ENCODE measurements around the gene BOLA3.

Gene BOLA3

DNA sequence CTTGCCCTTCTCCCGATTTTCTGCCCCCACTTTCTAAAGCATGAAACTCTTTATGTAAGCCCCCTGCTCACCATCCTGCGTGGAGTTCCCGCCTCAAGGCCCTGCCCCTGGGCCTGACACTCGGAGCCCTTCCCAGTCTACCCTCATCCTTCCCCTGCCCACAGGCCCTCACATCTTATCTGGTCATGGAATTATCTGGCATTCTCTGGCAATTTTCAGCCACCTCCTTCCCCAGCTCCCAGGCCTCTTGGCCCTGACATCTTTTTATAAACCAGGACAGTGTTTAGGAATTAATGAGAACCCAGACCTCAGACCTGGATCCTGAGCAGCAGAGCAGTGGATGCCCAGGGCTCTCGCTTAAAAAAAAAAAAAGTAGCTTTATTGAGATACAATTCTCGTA is 61.7 kb downstream of the BOLA3 start:
- no peak for TF ChIP-seq ZFX (IDR thresholded peaks at IDR 0.05; ENCODE audit: borderline replicate concordance)
- TF ChIP-seq, protein P1, sequence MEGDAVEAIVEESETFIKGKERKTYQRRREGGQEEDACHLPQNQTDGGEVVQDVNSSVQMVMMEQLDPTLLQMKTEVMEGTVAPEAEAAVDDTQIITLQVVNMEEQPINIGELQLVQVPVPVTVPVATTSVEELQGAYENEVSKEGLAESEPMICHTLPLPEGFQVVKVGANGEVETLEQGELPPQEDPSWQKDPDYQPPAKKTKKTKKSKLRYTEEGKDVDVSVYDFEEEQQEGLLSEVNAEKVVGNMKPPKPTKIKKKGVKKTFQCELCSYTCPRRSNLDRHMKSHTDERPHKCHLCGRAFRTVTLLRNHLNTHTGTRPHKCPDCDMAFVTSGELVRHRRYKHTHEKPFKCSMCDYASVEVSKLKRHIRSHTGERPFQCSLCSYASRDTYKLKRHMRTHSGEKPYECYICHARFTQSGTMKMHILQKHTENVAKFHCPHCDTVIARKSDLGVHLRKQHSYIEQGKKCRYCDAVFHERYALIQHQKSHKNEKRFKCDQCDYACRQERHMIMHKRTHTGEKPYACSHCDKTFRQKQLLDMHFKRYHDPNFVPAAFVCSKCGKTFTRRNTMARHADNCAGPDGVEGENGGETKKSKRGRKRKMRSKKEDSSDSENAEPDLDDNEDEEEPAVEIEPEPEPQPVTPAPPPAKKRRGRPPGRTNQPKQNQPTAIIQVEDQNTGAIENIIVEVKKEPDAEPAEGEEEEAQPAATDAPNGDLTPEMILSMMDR (IDR thresholded peaks at IDR 0.05) = no peak

More for the DNA sequence above, 61.7 kb downstream of the BOLA3 start:
- H3K27ac ChIP-seq = no peak overlapping the region

All from 22Rv1 (cell line).